ENCODE results near the gene MINDY4.

DNA sequence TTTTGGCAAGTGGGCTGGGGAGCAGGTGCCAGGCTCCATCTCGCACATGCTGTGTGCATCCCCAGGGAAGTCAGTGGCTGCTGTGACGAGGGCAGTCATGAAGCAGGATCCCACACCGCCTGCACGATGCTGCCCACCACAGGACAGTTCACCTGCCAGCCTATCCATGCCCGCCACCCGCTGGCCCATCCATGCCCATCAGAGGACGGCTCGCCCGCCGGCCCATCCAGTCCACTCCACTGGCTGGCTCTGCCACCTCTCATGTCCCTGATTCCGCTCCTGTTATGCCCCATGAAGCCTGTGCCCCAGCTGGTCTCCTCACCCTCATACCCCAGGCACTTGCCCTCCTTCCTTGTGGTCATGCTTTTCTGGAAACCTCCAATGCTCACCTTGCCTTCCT, 37.5 kb upstream of the MINDY4 start:
- TF ChIP-seq, protein P1, sequence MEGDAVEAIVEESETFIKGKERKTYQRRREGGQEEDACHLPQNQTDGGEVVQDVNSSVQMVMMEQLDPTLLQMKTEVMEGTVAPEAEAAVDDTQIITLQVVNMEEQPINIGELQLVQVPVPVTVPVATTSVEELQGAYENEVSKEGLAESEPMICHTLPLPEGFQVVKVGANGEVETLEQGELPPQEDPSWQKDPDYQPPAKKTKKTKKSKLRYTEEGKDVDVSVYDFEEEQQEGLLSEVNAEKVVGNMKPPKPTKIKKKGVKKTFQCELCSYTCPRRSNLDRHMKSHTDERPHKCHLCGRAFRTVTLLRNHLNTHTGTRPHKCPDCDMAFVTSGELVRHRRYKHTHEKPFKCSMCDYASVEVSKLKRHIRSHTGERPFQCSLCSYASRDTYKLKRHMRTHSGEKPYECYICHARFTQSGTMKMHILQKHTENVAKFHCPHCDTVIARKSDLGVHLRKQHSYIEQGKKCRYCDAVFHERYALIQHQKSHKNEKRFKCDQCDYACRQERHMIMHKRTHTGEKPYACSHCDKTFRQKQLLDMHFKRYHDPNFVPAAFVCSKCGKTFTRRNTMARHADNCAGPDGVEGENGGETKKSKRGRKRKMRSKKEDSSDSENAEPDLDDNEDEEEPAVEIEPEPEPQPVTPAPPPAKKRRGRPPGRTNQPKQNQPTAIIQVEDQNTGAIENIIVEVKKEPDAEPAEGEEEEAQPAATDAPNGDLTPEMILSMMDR (IDR thresholded peaks at IDR 0.05; ENCODE audit: low read depth, low read length, missing input control): no peak
- TF ChIP-seq TAF1 (conservative IDR thresholded peaks at IDR 0.05) (no peak), RAD21 (IDR thresholded peaks at IDR 0.05) (no peak), JUND (IDR thresholded peaks at IDR 0.05) (no peak), SP1 (IDR thresholded peaks at IDR 0.05) (no peak), GABPA (IDR thresholded peaks at IDR 0.05 in 1 of 2, conservative IDR thresholded peaks at IDR 0.05 in 1 of 2) (no peak), YY1 (IDR thresholded peaks at IDR 0.05) (no peak), EGR1 (IDR thresholded peaks at IDR 0.05; ENCODE audit: low read depth in 2 of 2) (no peak), RXRA (IDR thresholded peaks at IDR 0.05) (no peak)
- TF ChIP-seq, protein P2, sequence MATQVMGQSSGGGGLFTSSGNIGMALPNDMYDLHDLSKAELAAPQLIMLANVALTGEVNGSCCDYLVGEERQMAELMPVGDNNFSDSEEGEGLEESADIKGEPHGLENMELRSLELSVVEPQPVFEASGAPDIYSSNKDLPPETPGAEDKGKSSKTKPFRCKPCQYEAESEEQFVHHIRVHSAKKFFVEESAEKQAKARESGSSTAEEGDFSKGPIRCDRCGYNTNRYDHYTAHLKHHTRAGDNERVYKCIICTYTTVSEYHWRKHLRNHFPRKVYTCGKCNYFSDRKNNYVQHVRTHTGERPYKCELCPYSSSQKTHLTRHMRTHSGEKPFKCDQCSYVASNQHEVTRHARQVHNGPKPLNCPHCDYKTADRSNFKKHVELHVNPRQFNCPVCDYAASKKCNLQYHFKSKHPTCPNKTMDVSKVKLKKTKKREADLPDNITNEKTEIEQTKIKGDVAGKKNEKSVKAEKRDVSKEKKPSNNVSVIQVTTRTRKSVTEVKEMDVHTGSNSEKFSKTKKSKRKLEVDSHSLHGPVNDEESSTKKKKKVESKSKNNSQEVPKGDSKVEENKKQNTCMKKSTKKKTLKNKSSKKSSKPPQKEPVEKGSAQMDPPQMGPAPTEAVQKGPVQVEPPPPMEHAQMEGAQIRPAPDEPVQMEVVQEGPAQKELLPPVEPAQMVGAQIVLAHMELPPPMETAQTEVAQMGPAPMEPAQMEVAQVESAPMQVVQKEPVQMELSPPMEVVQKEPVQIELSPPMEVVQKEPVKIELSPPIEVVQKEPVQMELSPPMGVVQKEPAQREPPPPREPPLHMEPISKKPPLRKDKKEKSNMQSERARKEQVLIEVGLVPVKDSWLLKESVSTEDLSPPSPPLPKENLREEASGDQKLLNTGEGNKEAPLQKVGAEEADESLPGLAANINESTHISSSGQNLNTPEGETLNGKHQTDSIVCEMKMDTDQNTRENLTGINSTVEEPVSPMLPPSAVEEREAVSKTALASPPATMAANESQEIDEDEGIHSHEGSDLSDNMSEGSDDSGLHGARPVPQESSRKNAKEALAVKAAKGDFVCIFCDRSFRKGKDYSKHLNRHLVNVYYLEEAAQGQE (IDR thresholded peaks at IDR 0.05): no peak
- TF ChIP-seq, protein P3, sequence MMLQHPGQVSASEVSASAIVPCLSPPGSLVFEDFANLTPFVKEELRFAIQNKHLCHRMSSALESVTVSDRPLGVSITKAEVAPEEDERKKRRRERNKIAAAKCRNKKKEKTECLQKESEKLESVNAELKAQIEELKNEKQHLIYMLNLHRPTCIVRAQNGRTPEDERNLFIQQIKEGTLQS (IDR thresholded peaks at IDR 0.05): no peak
- TF ChIP-seq, protein P4, sequence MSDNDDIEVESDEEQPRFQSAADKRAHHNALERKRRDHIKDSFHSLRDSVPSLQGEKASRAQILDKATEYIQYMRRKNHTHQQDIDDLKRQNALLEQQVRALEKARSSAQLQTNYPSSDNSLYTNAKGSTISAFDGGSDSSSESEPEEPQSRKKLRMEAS (IDR thresholded peaks at IDR 0.05): no peak
- TF ChIP-seq, protein P5, sequence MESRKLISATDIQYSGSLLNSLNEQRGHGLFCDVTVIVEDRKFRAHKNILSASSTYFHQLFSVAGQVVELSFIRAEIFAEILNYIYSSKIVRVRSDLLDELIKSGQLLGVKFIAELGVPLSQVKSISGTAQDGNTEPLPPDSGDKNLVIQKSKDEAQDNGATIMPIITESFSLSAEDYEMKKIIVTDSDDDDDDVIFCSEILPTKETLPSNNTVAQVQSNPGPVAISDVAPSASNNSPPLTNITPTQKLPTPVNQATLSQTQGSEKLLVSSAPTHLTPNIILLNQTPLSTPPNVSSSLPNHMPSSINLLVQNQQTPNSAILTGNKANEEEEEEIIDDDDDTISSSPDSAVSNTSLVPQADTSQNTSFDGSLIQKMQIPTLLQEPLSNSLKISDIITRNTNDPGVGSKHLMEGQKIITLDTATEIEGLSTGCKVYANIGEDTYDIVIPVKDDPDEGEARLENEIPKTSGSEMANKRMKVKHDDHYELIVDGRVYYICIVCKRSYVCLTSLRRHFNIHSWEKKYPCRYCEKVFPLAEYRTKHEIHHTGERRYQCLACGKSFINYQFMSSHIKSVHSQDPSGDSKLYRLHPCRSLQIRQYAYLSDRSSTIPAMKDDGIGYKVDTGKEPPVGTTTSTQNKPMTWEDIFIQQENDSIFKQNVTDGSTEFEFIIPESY (IDR thresholded peaks at IDR 0.05): no peak
